CD14-positive monocyte (primary cell): ENCODE results near the gene OXCT2. TPM values are rescaled to one million over a fixed set of nuclear protein-coding genes. Genes with fewer than 3 reads are reported as not detected.

Source experiments
- DNase-seq, 3 donors: peaks; one replicate each; pipeline ENCODE4 v3.0.0-alpha.2; 2011 to 2022
- H2AFZ ChIP-seq: 2 replicates; pipeline ENCODE4 v1.6.0; 2012; ENCODE audit warnings: mild to moderate bottlenecking, low read depth, low read length, inconsistent platforms; ENCODE audit not compliant: insufficient read depth, poor library complexity, severe bottlenecking
- H3K27ac ChIP-seq, 2 donors: 1 replicate in 1 of 2; 2 replicates in 1 of 2; pipeline ENCODE4 v1.5.1; 2012 to 2013; ENCODE audit warnings: low read length in 2 of 2, control low read depth in 1 of 2, inconsistent platforms in 1 of 2, low read depth in 1 of 2, mild to moderate bottlenecking in 1 of 2
- H3K27me3 ChIP-seq, 2 donors: one replicate each; pipeline versions ENCODE4 v1.6.0 to v1.6.1; 2011 to 2013; ENCODE audit warnings: low read length in 2 of 2; ENCODE audit not compliant: control insufficient read depth in 2 of 2, insufficient read depth in 2 of 2
- H3K36me3 ChIP-seq, 2 donors: replicated peaks in 1 of 2; 1 replicate in 1 of 2; 2 replicates in 1 of 2; pipeline versions ENCODE4 v1.5.1 to v1.6.1; 2012 to 2013; ENCODE audit warnings: low read length in 2 of 2, control low read depth in 1 of 2, inconsistent platforms in 1 of 2, mild to moderate bottlenecking in 1 of 2; ENCODE audit not compliant: insufficient read depth in 2 of 2, control insufficient read depth in 1 of 2
- H3K4me1 ChIP-seq, 2 donors: 1 replicate in 1 of 2; 2 replicates in 1 of 2; pipeline versions ENCODE4 v1.5.1 to v1.6.1; 2012 to 2013; ENCODE audit warnings: low read length in 2 of 2, control low read depth in 1 of 2, inconsistent platforms in 1 of 2, mild to moderate bottlenecking in 1 of 2, moderate library complexity in 1 of 2; ENCODE audit not compliant: insufficient read depth in 2 of 2, control insufficient read depth in 1 of 2
- H3K4me2 ChIP-seq: replicated peaks from 2 replicates; pipeline ENCODE3; 2012; ENCODE audit warnings: low read length, moderate library complexity, mild to moderate bottlenecking; ENCODE audit not compliant: poor library complexity, severe bottlenecking; ENCODE audit errors: extremely low read depth
- H3K4me3 ChIP-seq, 3 experiments: fragments of 200-600 bp in 1 of 3; sonication (generic) in 1 of 3; replicated peaks in 1 of 3; 1 replicate in 2 of 3; 2 replicates in 1 of 3; pipeline ENCODE4 v1.5.1; 2011 to 2013; ENCODE audit warnings: low read length in 3 of 3, mild to moderate bottlenecking in 3 of 3, control low read depth in 2 of 3, low read depth in 2 of 3, inconsistent platforms in 1 of 3, moderate library complexity in 1 of 3
- H3K79me2 ChIP-seq: 2 replicates; pipeline ENCODE4 v1.6.0; 2012; ENCODE audit warnings: mild to moderate bottlenecking, control low read depth, inconsistent platforms, low read length, moderate library complexity; ENCODE audit not compliant: insufficient read depth
- H3K9ac ChIP-seq: 2 replicates; pipeline ENCODE4 v1.6.0; 2017; ENCODE audit warnings: low read length, mild to moderate bottlenecking; ENCODE audit not compliant: insufficient read depth, poor library complexity, severe bottlenecking
- H3K9me3 ChIP-seq, 2 donors: replicated peaks in 1 of 2; 1 replicate in 1 of 2; 2 replicates in 1 of 2; pipeline versions ENCODE4 v1.5.1 to v1.6.1; 2012 to 2013; ENCODE audit warnings: low read length in 2 of 2, control low read depth in 1 of 2; ENCODE audit not compliant: control insufficient read depth in 1 of 2, insufficient read depth in 1 of 2
- H4K20me1 ChIP-seq: 2 replicates; pipeline ENCODE4 v1.6.0; 2012; ENCODE audit warnings: mild to moderate bottlenecking, low read length, control low read depth, moderate library complexity; ENCODE audit not compliant: insufficient read depth
- H3K27ac Mint-ChIP-seq, 7 donors: one replicate each; pipeline ENCODE4 v1.8.0; 2020; ENCODE audit warnings: mild to moderate bottlenecking in 7 of 7, mixed read lengths in 7 of 7, moderate library complexity in 6 of 7, inconsistent platforms in 2 of 7
- H3K27me3 Mint-ChIP-seq, 3 donors: one replicate each; pipeline ENCODE4 v1.8.0; 2021 to 2022; ENCODE audit warnings: low read depth in 3 of 3, mild to moderate bottlenecking in 3 of 3, mixed read lengths in 3 of 3, moderate library complexity in 3 of 3, inconsistent platforms in 1 of 3
- H3K36me3 Mint-ChIP-seq, 2 donors: one replicate each; pipeline ENCODE4 v1.8.0; 2020; ENCODE audit warnings: mixed read lengths in 2 of 2, inconsistent platforms in 1 of 2, mild to moderate bottlenecking in 1 of 2
- H3K4me1 Mint-ChIP-seq: one replicate; pipeline ENCODE4 v1.8.0; 2020; ENCODE audit warnings: mild to moderate bottlenecking, mixed read lengths
- H3K4me3 Mint-ChIP-seq, 2 donors: one replicate each; pipeline ENCODE4 v1.8.0; 2020; ENCODE audit warnings: mild to moderate bottlenecking in 2 of 2, mixed read lengths in 2 of 2, moderate library complexity in 1 of 2
- H3K9me3 Mint-ChIP-seq, 7 donors: one replicate each; pipeline ENCODE4 v1.8.0; 2020 to 2022; ENCODE audit warnings: mixed read lengths in 7 of 7, mild to moderate bottlenecking in 6 of 7, moderate library complexity in 6 of 7, inconsistent platforms in 2 of 7
- CTCF ChIP-seq: fragments of 200-600 bp; IDR thresholded peaks from one replicate; pipeline ENCODE4 v1.8.0; 2022; ENCODE audit warnings: antibody characterized with exemption, mild to moderate bottlenecking
- WGBS: methylation state at CpG from one replicate; pipeline ENCODE4 v1.1.5; 2013; ENCODE audit warnings: missing lambda C conversion rate; ENCODE audit not compliant: insufficient coverage; 5-methylcytosine and 5-hydroxymethylcytosine counted together
- intact Hi-C, 2 donors: fragments of 100-400 bp; cut with micrococcal nuclease; formaldehyde crosslinking; loops; one replicate each; pipeline versions ENCODE4 v1.15.0 to v1.15.1; 2023
- polyA plus RNA-seq, 3 donors: library from polyadenylated mRNA; depleted of rRNA in 1 of 3; unstranded in 2 of 3; stranded (reverse) in 1 of 3; fragments of 300-500 nt in 2 of 3; fragments of >200 nt in 1 of 3; fragmentation: Illumina TruSeq in 2 of 3; gene quantifications; 1 replicate in 2 of 3; 2 replicates in 1 of 3; pipeline ENCODE4 v1.2.3, GENCODE V29; 2012 to 2021

The OXCT2 gene
- polyA plus RNA-seq, 3 donors: 0.16 to 1.4 (median 0.38) TPM

DNA sequence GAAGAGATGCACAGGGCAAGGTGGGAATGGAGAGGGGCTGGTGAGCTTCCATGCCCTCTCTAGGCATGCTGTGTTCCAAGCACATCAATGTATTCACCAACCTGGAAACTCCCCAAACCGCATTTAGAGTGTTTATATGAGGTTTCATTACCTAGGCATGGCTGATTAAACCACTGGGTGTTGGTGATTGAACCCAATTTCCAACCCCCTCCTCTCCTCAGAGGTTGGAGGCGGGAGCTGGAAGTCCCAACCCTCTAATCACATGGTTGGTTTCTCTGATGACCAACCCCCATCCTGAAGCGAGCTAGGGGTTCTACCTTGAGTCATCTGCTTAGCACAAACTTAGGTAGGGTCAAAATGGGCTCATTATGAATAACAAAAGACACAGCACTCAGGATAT, 35.4 kb downstream of the OXCT2 start:
- H3K4me1 ChIP-seq: peaks cover 11 to 15% of the 10 kb centered on the region in 2 donors
- no peak overlapping the region for H2AFZ ChIP-seq
- H3K4me3 Mint-ChIP-seq: no peak overlapping the region
- H3K4me1 Mint-ChIP-seq: peaks cover 13% of the 10 kb centered on the region
- peaks cover 0 to 9% (median 3%) of the 10 kb centered on the region in 7 donors for H3K9me3 Mint-ChIP-seq
- DNase-seq: no peak
- H4K20me1 ChIP-seq: no peaks in the 10 kb centered on the region
- WGBS: 100% methylated on average over 1 of the region's 3 CpGs
- H3K27ac ChIP-seq: no peak overlapping the region
- peaks cover 4 to 7% of the 10 kb centered on the region in 2 donors for H3K36me3 ChIP-seq
- no peak overlapping the region for H3K4me3 ChIP-seq
- H3K27me3 ChIP-seq: peaks cover 3 to 25% of the 10 kb centered on the region in 2 donors
- peaks cover 14% of the 10 kb centered on the region for H3K79me2 ChIP-seq
- no peak overlapping the region for H3K9ac ChIP-seq
- no peak overlapping the region for H3K4me2 ChIP-seq
- H3K36me3 Mint-ChIP-seq: peaks cover 4 to 5% of the 10 kb centered on the region in 2 donors
- H3K9me3 ChIP-seq: no peaks in the 10 kb centered on the region
- intact Hi-C loops: loop anchor here in 1 of 2 donors (10.0 kb wide), 1 partner anchor 49 kb away; the partner anchor contains the start of gene BMP8B
- TF ChIP-seq CTCF: no peak
- peaks cover 23 to 43% (median 32%) of the 10 kb centered on the region in 3 donors for H3K27me3 Mint-ChIP-seq
- no peak overlapping the region for H3K27ac Mint-ChIP-seq

DNA sequence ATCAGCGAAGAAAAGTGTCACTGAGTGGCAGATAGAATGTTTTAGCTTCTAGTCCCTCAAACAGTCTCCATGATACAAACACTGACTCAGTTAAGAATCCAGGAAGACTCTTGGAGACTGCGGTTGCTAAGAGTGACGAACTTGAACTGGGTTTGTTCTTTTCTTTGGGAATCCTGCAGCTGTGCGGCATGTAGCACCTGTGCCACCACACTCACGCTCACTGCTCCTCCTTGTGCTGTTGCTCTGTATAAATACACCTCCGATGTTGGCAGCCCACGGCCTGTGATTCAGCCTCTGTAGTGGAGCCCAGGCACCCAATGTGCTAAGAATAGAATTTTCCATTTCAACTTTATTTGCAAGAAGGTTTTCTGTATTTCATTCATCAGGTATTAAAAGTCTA, 38.0 kb downstream of the OXCT2 start:
- no peak overlapping the region for H3K4me2 ChIP-seq
- H3K4me3 ChIP-seq: no peak overlapping the region
- Mint-ChIP-seq H3K27me3 (peaks cover 42 to 67% (median 48%) of the 10 kb centered on the region in 3 donors), H3K36me3 (peaks cover 0 to 2% of the 10 kb centered on the region in 2 donors), H3K27ac (no peak overlapping the region), H3K4me3 (peak overlapping the region in 1 of 2 donors; percentile 20), H3K4me1 (peaks cover 7% of the 10 kb centered on the region), H3K9me3 (peaks cover 2 to 7% (median 4%) of the 10 kb centered on the region in 7 donors)
- H4K20me1 ChIP-seq: no peaks in the 10 kb centered on the region
- no peaks in the 10 kb centered on the region for H3K79me2 ChIP-seq
- no peak overlapping the region for H3K9ac ChIP-seq
- H3K36me3 ChIP-seq: no peaks in the 10 kb centered on the region
- no peak for DNase-seq
- 77% methylated on average over 6 of the region's 7 CpGs for WGBS
- peaks cover 0 to under 1% of the 10 kb centered on the region in 2 donors for H3K4me1 ChIP-seq
- peaks cover 0 to 1% of the 10 kb centered on the region in 2 donors for H3K9me3 ChIP-seq
- no peak overlapping the region for H3K27ac ChIP-seq
- peaks cover 5 to 48% of the 10 kb centered on the region in 2 donors for H3K27me3 ChIP-seq
- intact Hi-C loops: loop anchor here in 1 of 2 donors (10.0 kb wide), 1 partner anchor 52 kb away; the partner anchor contains the start of gene BMP8B
- H2AFZ ChIP-seq: no peak overlapping the region
- TF ChIP-seq CTCF: no peak
